Astrocyte of the cerebellum (primary cell): ENCODE results near the gene ZBTB16.

ENCODE experiments used
- DNase-seq: peaks from one replicate; pipeline ENCODE4 v3.0.0-alpha.2; 2011; ENCODE audit warnings: low read depth
- H3K4me3 ChIP-seq: 2 replicates; pipeline ENCODE4 v1.5.1; 2011; ENCODE audit warnings: mild to moderate bottlenecking, low read depth, low read length, moderate library complexity
- in situ Hi-C: cut with HindIII; loops from 2 replicates; pipeline ENCODE4 v1.10.0; 2017; ENCODE audit warnings: low sequenced_read_pairs
- TF ChIP-seq, protein P1 (sequence below): IDR thresholded peaks from 2 replicates; pipeline ENCODE4 v1.5.1; 2012; ENCODE audit warnings: low read length, low read depth, moderate library complexity, mild to moderate bottlenecking; ENCODE audit errors: missing control alignments

ZBTB16 gene

DNA sequence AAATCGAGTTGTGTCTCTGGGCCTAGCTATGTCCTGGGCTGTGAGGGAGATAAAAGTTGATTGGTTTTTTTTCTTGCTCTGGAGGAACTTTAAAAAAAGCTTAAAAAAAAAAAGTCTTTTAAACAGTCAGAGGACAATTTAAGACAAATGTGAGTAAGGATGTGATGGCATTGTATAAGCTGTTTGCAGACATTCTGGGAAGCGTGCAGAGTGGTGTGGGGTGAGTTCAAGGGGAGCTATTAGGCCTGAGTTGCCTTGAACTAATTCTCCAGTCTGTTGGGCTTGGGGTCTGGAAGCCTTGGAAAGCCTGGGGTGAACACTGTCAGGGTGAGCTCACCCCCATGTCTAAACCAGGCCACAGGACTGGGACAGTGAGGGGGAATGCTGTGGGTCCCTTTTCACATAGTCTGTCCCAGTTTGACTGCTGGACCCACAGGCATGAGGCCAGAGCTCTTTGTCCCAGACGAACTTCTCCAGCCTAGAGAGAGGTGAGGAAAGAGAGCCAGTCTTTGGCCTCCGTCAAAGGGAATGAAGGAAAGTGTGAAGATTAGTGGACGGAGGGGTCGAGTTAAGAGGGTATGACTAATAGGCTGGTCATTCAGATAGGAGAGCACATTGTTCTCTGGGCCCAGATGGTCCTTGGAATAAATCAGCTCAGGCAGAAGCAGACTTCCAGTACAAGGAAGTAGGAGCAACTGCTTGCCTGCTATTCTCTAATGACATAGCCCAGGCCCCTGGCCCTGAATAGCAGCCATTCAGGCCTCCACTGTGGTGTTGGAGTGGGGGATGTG lies 160.2 kb downstream of the ZBTB16 start:
- H3K4me3 ChIP-seq: no peak overlapping the region
- in situ Hi-C loops: no loop called here
- TF ChIP-seq, protein P1, sequence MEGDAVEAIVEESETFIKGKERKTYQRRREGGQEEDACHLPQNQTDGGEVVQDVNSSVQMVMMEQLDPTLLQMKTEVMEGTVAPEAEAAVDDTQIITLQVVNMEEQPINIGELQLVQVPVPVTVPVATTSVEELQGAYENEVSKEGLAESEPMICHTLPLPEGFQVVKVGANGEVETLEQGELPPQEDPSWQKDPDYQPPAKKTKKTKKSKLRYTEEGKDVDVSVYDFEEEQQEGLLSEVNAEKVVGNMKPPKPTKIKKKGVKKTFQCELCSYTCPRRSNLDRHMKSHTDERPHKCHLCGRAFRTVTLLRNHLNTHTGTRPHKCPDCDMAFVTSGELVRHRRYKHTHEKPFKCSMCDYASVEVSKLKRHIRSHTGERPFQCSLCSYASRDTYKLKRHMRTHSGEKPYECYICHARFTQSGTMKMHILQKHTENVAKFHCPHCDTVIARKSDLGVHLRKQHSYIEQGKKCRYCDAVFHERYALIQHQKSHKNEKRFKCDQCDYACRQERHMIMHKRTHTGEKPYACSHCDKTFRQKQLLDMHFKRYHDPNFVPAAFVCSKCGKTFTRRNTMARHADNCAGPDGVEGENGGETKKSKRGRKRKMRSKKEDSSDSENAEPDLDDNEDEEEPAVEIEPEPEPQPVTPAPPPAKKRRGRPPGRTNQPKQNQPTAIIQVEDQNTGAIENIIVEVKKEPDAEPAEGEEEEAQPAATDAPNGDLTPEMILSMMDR: no peak
- DNase-seq: peak; percentile 57

DNA sequence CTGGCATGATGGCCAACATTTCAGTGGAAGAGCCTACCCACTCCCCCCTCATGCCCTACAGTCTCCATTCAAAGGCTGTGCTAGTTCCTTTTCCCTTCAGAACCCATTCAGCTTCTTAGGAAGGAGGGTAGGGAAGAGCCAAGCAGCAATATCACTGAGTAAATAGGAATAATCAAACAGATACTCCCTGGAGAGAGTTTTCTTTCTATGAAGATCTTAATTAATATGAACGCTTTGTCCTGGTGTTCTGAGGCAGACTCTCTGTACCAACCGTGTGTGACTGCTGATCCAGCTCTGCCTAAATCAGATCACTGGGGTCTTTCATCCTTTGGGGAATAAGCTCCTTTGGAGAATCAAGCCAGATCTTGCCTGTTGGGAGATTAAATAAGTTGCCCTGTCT lies 161.5 kb downstream of the ZBTB16 start:
- in situ Hi-C loops: no loop called here
- DNase-seq: no peak
- no peak overlapping the region for H3K4me3 ChIP-seq
- TF ChIP-seq, protein P1: no peak

DNA sequence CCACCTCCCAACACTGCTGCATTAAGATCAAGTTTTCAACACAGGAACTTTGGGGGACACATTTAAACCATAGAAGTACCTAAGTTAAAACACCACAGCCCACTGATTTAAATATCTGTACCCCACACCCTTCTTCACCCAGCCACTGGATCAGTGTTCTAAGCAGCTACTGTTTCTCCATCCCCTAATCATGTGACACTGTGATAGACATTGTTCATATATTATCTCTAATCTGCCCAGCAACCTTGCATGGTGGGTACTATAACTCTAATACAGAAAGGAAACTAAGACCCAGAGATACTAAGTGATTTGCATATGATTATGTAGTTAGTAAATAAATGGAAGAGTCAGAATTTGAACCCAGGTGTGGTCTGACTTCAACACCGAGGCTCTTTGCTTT lies 166.2 kb downstream of the ZBTB16 start:
- H3K4me3 ChIP-seq: no peak overlapping the region
- in situ Hi-C loops: no loop called here
- TF ChIP-seq, protein P1: no peak
- DNase-seq: no peak

DNA sequence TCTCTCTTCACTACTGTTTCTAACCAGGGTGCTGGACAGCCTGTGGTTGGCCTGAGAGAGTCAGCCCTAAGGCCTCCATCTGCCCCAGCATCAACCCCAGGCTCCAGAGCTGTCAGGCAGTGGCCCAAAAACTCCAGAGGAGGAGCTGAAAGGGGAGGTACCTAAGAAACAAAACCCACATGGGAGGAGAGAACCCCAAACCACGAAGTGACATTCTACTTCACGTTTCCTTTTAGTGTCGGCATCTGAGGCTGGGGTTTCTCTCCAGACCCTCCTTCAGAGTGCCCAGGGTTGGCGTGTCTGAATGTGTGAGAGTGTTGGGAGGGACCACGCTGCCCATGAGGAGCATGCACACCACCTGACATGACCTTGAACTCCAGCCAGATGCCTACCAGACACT lies 166.8 kb downstream of the ZBTB16 start:
- in situ Hi-C loops: no loop called here
- TF ChIP-seq, protein P1: no peak
- no peak for DNase-seq
- H3K4me3 ChIP-seq: no peak overlapping the region

DNA sequence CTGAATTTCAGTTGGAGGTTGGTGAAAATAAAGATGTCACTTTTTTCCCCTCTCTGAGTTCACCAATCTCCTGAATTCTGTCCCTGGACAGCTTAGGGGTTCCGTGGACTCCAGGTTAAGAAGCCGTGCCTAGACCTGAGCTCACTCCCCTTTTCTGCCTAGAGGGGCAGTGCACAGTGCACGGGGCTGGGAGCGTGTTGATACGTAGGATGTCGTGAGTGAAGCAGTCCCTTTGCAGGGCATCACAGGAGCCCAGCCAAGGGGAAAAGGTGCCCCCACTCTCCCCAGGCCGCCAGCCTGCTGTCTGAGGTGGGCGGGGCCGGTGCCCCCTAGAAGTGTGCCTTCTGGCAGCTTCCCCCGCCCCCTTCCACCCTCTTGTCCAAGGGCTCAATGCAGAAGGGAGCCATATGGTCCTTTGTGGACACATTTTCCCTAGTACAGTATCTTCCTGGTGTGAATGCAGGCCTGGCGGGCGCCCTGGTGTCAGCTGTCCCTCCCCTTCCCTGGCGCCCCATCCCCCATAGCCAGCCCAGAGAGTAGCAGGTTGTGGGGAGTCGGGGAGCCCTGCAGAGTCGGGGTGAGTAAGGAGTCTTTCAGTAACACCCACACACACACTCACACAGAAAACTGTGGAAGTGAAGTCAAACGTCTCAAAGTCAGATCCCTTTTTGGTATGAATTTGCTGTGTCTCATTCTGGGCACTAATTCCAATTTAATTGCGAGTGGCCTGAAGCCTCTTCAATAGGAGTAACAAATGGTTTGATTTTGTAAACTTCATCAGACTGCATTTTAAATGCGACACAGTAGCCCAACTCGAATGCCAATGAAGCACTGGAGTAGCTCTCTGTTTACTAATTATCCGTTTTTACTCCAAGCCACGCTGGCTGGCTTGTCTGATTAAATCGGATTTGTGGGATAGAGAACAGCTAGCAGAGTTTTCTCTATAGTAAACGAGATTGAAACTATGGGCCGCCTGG lies 169.2 kb downstream of the ZBTB16 start:
- no peak overlapping the region for H3K4me3 ChIP-seq
- no peak for DNase-seq
- in situ Hi-C loops: no loop called here
- TF ChIP-seq, protein P1: no peak

DNA sequence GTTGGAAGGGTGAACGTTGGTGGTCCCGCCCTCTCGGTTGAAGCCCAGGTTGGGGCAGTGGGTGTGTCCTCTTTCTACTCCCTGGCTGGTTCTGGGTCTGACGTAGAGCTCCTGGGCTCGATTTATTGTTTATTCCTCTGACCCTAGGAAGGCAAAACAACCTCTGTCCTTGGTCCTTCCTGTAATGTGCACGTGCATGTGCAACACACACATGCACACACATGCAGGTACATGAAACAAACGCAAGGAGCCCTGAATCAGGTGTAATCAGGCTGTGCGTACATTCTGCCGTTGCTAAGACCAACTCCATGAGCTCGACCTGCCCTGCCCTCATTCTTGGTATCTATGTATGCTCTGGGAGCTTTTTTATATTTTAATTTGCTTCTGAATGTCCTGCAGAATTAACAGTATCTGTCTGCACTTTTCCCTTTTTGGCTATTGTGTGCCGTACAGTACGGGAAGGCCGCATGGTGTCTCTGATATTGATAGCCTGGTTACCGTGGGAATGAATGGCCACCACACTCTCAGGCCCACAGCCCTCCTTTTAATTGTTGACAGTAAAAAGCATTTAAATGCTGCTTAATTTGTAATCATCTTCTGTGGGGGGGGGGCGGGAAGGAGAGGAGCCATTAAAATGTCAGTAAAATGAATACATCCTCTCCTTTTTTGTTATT lies 170.7 kb downstream of the ZBTB16 start:
- no peak for DNase-seq
- in situ Hi-C loops: no loop called here
- no peak overlapping the region for H3K4me3 ChIP-seq
- TF ChIP-seq, protein P1: no peak
